Activated T-cell treated with anti-CD3 and anti-CD28 coated beads for 4 hours (primary cell): Measurements from ENCODE around the gene MYT1.

Source experiments
- DNase-seq: peaks from one replicate; pipeline ENCODE4 v3.0.0-alpha.2; 2020

The MYT1 gene

DNA sequence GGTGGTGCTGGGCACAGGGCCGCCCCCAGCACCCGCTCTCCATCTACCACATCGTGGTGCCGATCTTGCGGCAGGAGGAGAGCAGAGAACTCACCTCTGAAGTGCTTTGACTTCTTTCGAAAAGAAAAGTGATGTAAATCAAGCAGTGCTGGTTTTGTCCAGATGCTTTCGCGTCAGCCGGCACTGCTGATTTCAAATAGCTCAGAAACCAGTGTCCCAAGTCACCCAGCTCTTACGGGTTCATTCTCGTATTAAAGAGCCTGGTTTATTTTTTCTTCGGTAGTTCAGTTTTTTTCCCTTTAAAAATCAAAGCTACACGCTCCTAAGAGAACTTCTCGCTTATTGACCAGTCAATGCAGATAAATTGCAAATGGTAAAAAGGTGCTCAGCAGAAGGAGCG lies 32.1 kb downstream of the MYT1 start:
- no peak for DNase-seq

DNA sequence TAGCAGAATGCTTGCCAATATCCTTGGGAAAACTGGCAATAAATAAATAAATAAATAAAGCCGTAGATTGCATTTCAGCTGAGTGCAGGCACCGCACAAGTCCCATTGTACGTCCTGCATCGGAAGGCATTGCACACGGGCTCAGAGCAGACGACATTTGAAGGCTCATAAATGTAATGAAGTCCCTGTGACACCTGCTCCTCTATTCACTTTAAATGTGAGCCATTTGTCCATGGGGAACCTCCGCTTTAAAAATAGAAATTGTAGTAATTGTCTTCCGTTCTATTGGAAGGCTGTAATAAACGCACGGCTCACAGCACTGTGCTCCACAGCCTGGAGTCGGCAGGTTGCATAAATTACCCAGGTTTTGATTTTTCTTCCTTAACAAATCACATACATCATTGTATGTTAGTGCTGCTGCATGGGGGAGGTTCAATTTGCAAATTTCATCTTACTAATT lies 32.6 kb downstream of the MYT1 start:
- DNase-seq: no peak

DNA sequence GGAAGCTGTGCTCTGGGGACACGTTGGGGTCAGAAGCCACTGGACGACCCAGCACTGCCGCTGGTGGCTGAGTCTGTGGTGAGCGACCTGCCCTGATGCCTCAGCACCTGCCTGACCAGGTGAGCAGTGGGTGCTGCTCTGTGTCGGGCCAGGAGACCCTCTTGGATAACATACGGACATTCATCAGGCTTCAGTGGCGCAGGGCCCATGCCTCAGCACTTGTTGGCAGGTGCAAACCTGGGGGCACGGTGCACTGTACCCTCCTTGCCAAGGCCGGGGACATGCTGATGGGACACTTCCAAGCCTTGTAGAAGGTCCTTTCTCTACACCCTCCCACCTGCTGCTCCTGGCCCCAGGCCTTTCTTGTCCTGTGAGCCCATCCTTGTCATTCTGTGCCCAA lies 34.1 kb downstream of the MYT1 start:
- no peak for DNase-seq

- no peak for DNase-seq
These were observed 35.1 kb downstream of the MYT1 start for GRCh38 chr20:64199395-64199794.

DNA sequence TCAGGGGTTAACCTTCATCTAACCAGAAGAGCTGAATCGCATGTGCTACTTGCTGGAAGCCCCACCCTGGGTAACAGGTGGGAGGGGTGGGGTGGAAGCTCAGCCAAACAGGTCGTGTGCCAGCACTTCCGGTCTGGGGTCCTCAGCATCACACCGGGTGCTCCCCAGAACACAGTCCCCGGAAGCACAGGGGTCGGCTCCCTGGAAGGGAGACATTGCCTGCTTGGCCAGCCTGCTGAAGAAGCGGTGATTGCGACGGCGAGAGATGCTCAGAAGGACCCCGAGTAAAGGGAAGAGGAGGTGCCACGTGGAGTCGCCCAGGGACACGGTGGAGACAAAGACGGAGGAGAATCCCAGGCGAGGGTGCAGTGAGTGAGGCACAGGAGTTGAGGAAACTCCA lies 36.5 kb downstream of the MYT1 start:
- DNase-seq: no peak

DNA sequence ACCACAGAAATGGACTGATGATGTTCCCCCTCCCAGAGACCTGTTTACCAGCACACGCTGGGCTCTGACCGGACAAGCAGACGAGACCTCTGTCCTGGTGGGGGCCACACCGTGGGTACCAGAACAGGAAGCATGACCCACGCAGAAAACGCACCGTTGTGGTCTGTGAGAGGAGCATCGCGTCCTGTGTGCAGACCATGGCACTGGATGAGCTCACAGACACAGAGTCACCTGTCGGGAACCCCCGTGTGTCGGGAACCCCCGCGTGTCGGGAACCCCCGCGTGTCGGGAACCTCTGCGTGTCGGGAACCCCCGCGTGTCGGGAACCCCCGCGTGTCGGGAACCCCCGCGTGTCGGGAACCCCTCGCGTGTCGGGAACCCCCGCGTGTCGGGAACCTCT lies 37.4 kb downstream of the MYT1 start:
- DNase-seq: no peak

GRCh38 chr20:64203037-64203777 lies 39.0 kb downstream of the MYT1 start:
- DNase-seq: no peak

DNA sequence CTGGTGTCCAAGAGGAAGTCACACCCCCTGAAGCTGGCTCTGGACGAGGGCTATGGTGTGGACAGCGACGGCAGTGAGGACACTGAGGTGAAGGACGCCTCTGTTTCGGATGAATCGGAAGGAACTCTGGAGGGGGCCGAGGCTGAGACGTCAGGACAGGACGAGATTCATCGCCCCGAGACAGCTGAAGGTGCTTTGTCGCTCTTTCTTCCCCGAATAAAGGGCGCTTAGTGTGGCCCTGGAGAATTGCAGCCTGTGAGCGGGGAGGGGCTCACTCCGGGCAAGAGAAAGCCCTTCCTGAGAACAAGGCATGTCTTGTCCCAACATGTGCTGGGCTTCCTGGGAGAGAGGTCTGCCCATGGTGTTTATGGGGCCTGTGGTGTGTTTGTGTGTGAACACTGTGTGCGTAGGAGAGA lies 41.4 kb downstream of the MYT1 start:
- DNase-seq: no peak

GRCh38 chr20:64206614-64207013 lies 42.4 kb downstream of the MYT1 start:
- no peak for DNase-seq

- DNase-seq: no peak
These were observed 43.7 kb downstream of the MYT1 start for GRCh38 chr20:64207641-64208590.

DNA sequence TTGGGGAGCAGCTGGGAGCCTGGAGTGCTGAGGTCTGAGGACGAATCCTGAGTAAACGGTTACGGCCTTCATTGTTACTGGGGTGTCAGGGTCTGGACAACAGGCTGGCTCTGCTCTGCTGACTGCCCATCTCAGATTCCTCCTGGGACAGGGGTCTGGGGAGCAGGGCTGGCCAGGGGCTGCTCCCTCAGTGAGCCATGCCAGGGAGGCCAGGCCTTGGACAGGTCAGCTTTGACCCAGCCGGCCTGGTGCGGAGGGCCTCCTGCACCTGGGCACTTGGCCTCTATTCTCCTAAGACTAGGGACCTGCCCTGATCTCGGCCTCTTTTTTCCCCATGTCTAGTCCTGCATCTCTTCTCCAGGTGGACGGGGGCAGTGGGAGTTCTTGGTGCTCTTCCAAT lies 44.9 kb downstream of the MYT1 start:
- no peak for DNase-seq

DNA sequence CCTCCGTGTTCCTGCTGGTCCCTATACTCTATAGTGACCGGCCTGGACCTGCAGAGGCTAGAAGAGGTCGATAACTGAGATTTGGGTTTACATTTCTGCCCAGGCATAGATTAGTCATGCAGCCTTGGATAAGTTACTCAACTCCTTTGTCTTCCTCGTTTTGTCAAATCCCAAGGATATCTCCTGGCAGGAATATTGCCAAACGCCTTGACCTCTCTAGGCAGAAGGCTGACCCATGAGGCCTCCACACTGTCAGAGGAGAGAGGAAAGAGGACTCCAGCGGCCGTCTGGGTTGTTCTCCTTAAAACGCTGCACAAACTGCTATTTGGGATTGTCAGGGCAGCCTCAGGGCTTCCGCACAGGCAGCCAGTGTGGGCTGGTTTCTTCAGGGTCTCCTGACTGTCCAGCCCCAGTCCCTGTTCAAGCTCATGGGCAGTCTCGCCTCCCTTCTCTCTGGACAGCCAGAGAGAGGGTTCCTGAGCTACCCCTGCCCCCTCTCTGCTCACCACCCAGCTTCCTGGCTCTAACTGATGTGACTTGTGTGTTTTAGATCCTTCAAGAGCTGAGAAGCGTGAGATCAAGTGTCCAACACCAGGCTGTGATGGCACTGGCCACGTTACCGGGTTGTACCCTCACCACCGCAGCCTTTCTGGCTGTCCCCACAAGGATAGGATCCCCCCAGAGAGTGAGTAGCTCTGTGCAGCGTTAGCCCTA lies 46.6 kb downstream of the MYT1 start:
- no peak for DNase-seq

GRCh38 chr20:64211874-64212658 lies 47.8 kb downstream of the MYT1 start:
- DNase-seq: no peak

GRCh38 chr20:64212755-64213154 lies 48.5 kb downstream of the MYT1 start:
- no peak for DNase-seq

- DNase-seq: no peak
These were observed 49.9 kb downstream of the MYT1 start for GRCh38 chr20:64214113-64214512.

- no peak for DNase-seq
These were observed 50.7 kb downstream of the MYT1 start for GRCh38 chr20:64214952-64215351.

DNA sequence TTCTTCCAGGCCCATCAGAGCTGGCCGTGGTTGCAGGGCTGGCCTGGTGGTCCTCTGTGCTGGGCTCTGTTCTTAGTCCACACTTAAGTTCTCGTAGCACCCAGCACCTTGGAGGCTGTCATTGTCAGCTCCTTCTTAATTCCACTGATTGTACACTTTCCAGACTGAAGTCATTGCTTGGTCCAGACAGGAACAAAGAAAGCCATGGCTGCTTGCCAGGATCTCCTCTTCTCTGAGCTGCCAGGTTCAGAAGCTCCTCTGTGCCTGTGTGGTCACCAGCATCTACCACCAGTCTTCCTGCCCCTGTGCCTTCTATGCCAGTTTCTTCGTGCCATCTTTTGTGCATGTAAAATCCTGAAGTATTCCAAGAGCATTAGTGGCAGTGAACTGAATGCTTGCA lies 51.8 kb downstream of the MYT1 start:
- no peak for DNase-seq

- no peak for DNase-seq
These were observed 52.7 kb downstream of the MYT1 start for GRCh38 chr20:64216910-64217309.

DNA sequence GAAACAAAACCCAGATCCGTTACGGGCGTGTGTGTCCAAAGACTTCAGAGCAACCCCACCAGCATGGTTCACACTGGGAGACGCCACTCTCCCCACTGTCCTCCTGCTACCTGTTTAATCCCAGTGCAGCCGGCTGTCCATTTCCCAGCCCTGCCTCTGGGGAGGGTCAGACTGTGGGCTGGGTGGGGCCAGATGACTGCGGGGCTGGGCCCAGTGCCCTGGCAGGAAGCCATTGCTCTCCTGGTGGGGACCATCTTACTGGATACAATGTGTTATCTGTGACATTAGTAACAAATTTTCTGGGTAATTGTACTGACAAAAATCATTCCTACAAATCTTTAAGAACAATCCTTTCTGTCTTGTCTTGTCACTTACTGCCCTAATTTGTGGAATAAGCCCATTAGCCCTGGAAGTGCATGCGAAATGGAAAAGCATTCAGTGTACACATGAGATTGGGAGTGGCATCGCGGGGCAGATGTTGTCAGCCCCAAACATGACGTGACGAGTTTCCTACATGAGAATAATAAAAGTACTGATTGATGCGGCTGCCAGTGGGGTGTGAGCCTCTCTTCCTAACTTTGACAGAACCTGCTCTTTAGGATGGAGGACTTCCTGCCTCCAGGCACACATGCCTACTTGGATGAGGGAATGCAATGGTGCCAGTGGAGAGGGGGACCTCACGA lies 53.4 kb downstream of the MYT1 start:
- no peak for DNase-seq

DNA sequence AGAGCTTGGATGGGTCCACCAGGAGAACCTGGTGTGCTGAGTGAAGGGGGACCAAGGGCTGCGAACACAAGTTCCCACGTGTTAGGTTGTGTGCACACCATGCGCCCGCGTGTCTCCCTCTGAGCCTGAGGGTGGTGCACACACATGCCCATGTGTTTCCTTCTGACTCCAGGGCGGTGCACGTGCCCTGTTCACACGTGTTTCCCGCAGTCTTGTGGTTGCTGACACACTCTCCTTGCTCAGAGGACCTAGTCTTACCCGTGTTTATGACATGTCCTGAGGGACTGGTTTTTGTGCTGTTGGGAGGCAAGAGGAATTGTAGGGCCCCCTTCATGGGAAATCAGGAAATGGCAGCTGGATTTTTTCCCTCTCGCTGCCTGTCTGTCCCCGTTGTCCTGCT lies 55.0 kb downstream of the MYT1 start:
- no peak for DNase-seq

GRCh38 chr20:64219730-64220129 lies 55.5 kb downstream of the MYT1 start:
- DNase-seq: no peak

GRCh38 chr20:64220420-64220819 lies 56.2 kb downstream of the MYT1 start:
- no peak for DNase-seq
